HL-60 (cell line): ENCODE data around the gene CRYGC.
"Not testable (repeated sequence)": the region's sequence is repeated elsewhere in the genome, so short reads cannot be mapped to it uniquely, and the experiment has no call there.

Source experiments
- DNase-seq, 2 experiments: peaks; one replicate each; pipeline ENCODE4 v3.0.0-alpha.2; 2010 to 2020; ENCODE audit warnings: low read depth in 1 of 2, low spot score in 1 of 2
- H3K27ac ChIP-seq: fragments of 250-450 bp; sonication (Bioruptor Pico); replicated peaks from 2 replicates; pipeline ENCODE4 v1.5.1; 2020; ENCODE audit warnings: mild to moderate bottlenecking, moderate library complexity
- H3K27me3 ChIP-seq: fragments of 250-450 bp; sonication (Bioruptor Pico); 2 replicates; pipeline ENCODE4 v1.5.1; 2021; ENCODE audit warnings: mild to moderate bottlenecking, moderate library complexity; ENCODE audit not compliant: insufficient read depth, poor library complexity, severe bottlenecking
- H3K4me3 ChIP-seq: replicated peaks from 2 replicates; pipeline ENCODE4 v1.5.1; 2011; ENCODE audit warnings: mild to moderate bottlenecking, control low read depth, low read length; ENCODE audit not compliant: insufficient read depth
- GABPA ChIP-seq: IDR thresholded peaks from 2 replicates; pipeline ENCODE4 v1.6.1; 2012; ENCODE audit warnings: low read depth
- POLR2AphosphoS5 ChIP-seq: IDR thresholded peaks from 2 replicates; pipeline ENCODE4 v1.6.1; 2012; ENCODE audit warnings: low read depth
- SPI1 ChIP-seq: IDR thresholded peaks from 2 replicates; pipeline ENCODE4 v1.6.1; 2012; ENCODE audit warnings: low read depth, mild to moderate bottlenecking, borderline replicate concordance
- TF ChIP-seq, protein P1 (sequence below): IDR thresholded peaks from 2 replicates; pipeline ENCODE4 v1.6.1; 2012; ENCODE audit warnings: low read depth; ENCODE audit not compliant: insufficient replicate concordance
- TF ChIP-seq, protein P2 (sequence below): IDR thresholded peaks from one replicate; pipeline ENCODE4 v1.5.1; 2011; ENCODE audit warnings: low read length, control low read depth, inconsistent platforms; ENCODE audit not compliant: insufficient read depth

The CRYGC gene

DNA sequence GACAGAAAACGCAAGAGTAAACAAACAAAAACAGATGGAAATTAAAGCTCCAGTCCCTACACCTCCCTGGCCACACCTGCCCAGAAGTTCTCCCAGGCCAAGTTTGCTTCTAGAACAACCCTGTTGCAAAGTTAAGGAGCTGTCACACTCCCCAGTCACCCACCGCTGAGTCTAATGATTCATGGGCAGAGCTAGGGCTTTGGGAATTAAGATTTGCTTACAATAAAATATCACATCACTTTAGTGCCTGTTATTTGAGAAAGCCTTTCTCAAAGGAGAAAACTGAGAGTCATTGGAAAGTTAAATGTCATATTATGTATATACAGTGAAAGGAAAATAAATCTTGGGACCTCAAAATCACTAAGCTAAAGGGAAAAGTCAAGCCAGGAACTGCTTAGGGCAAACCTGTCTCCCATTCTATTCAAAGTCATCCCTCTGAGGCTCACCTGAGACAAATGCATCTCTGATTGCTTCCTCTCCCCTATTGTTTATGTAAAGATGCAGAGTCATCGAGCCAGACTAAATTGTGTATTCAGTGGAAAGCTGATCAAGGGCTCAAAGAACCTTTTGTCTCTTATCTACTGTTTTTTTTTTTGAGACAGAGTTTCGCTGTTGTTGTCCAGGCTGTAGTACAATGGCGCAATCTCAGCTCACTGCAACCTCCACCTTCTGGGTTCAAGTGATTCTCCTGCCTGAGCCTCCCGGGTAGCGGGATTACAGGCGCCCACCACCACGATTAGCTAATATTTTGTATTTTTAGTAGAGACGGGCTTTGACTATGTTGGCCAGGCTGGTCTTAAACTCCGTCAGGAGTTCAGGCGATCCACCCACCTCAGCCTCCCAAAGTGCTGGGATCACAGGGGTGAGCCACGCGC, 13.5 kb upstream of the CRYGC start:
- no peak for TF ChIP-seq GABPA
- TF ChIP-seq, protein P1, sequence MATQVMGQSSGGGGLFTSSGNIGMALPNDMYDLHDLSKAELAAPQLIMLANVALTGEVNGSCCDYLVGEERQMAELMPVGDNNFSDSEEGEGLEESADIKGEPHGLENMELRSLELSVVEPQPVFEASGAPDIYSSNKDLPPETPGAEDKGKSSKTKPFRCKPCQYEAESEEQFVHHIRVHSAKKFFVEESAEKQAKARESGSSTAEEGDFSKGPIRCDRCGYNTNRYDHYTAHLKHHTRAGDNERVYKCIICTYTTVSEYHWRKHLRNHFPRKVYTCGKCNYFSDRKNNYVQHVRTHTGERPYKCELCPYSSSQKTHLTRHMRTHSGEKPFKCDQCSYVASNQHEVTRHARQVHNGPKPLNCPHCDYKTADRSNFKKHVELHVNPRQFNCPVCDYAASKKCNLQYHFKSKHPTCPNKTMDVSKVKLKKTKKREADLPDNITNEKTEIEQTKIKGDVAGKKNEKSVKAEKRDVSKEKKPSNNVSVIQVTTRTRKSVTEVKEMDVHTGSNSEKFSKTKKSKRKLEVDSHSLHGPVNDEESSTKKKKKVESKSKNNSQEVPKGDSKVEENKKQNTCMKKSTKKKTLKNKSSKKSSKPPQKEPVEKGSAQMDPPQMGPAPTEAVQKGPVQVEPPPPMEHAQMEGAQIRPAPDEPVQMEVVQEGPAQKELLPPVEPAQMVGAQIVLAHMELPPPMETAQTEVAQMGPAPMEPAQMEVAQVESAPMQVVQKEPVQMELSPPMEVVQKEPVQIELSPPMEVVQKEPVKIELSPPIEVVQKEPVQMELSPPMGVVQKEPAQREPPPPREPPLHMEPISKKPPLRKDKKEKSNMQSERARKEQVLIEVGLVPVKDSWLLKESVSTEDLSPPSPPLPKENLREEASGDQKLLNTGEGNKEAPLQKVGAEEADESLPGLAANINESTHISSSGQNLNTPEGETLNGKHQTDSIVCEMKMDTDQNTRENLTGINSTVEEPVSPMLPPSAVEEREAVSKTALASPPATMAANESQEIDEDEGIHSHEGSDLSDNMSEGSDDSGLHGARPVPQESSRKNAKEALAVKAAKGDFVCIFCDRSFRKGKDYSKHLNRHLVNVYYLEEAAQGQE: no peak
- no peak for TF ChIP-seq POLR2AphosphoS5
- TF ChIP-seq, protein P2, sequence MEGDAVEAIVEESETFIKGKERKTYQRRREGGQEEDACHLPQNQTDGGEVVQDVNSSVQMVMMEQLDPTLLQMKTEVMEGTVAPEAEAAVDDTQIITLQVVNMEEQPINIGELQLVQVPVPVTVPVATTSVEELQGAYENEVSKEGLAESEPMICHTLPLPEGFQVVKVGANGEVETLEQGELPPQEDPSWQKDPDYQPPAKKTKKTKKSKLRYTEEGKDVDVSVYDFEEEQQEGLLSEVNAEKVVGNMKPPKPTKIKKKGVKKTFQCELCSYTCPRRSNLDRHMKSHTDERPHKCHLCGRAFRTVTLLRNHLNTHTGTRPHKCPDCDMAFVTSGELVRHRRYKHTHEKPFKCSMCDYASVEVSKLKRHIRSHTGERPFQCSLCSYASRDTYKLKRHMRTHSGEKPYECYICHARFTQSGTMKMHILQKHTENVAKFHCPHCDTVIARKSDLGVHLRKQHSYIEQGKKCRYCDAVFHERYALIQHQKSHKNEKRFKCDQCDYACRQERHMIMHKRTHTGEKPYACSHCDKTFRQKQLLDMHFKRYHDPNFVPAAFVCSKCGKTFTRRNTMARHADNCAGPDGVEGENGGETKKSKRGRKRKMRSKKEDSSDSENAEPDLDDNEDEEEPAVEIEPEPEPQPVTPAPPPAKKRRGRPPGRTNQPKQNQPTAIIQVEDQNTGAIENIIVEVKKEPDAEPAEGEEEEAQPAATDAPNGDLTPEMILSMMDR: no peak
- no peak for DNase-seq
- H3K27ac ChIP-seq: no peak overlapping the region
- H3K27me3 ChIP-seq: no peaks in the 10 kb centered on the region
- H3K4me3 ChIP-seq: no peak overlapping the region

DNA sequence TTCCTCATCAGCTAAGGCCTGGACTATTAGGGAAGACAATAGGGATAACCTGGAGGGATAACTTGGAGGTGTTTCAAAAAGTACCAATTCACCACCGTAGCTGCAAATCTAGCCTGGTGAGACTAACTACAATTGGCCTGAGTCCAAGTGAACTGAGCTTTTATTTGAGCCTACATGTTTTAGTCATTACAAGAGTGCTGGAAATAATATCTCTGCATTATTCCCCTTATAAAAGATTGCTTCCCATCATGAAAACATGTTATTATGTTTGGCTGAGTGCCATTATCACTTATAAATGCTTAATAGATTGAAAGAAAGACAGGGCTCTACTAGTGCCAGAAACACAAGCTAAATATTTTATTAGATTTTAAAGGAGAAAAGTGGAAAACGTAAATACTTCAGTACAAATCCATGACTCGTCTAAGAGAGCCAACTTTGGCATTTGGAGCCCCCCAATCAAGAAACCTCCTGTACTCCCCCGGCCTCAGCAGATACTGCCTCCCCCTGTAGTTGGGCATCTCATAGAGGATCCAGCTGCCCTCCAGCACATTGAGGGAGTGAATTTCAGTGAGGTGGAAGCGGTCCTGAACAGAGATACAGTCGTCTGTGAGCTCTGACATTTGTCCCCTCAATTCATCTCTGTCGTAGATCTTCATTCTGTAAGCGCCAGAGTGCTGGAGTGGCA, 12.8 kb upstream of the CRYGC start:
- no peak for TF ChIP-seq POLR2AphosphoS5
- TF ChIP-seq, protein P1: no peak
- TF ChIP-seq, protein P2: no peak
- TF ChIP-seq GABPA: no peak
- Histone ChIP-seq H3K27ac (no peak overlapping the region), H3K4me3 (no peak overlapping the region), H3K27me3 (no peaks in the 10 kb centered on the region)
- DNase-seq: no peak

DNA sequence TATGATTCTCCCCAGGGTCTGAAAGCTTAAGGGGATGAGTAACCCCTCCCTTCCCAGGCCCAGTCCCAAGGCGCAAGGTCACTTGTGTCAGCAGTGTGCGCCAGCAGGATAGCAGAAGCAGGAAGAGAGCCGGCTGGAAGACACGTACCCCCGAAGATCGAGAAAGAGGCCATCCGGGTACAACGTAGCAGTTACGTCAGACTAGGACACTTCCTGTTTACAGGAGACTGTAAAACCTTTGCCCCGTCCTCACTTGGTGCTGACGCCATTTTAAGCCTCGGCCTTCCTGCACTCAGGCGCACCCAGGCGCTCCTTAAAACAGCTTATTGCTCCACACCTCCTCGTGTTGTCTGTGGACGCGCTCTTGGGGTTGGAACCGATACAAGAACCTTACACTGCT, 9.8 kb upstream of the CRYGC start:
- Histone ChIP-seq H3K27ac (no peak overlapping the region), H3K27me3 (no peaks in the 10 kb centered on the region), H3K4me3 (no peak overlapping the region)
- no peak for DNase-seq
- TF ChIP-seq, protein P1: no peak
- TF ChIP-seq SPI1 (no peak), GABPA (no peak), POLR2AphosphoS5 (no peak)
- TF ChIP-seq, protein P2: no peak

DNA sequence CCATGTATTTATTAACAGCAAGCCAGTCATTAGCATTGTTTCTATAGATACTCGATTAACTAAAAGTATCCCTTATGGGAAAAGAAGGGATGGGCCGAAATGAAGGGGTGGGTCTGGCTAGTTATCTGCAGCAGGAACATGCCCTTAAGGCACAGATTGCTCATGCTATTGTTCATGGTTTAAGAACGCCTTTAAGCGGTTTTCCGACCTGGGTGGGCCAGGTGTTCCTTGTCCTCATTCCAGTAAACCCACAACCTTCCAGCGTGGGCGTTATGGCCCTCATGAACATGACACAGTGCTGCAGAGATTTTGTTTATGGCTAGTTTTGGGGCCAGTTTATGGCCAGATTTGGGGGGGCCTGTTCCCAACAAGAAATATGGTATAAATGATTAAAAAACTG, 8.7 kb upstream of the CRYGC start:
- not testable (repeated sequence) for H3K27ac ChIP-seq, DNase-seq, H3K27me3 ChIP-seq, H3K4me3 ChIP-seq
